Measurements from ENCODE around the gene NOXO1.
A peak's percentile ranks its signal among the peaks of the same experiment; 100 is the strongest.

Gene NOXO1

DNA sequence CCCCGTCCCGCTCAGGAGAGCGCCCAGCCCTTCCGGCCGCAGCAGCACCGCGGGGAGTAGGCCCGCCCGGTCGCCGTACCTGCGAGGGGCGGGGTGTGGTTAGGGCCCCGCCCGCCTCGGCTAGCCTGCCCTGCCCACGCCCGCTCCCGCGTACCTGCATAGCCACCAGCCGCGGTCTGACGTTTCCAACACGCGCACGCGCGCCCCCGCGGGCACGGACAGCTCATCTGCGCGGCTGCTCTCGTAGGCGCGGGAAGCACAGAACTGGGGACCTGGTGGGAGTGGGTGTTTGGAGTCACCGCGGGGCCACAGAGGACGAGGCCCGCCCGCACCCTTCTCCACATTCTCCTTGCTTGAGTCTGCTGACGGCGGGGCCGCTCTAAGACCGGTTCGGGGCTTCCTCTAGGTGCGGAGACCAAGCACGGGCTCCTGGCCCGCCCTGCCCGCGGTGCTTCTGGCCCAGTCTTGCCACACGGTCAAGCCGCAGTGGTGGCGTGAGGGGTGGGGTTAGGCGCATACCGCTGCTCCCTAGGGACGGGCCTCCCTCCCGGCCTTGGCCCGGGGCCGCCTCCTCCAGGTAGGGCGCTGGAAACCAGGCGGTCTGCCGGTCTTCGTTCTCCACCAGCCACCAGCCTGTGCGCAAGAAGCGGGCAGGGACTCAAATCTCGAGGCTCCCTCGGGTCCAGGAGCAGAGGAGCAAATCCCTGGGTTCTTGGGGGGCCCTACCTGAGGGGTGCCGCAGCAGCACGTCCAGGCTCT, 1.8 kb downstream of the NOXO1 start:
- no peak for DNase-seq (ENCODE audit: low read depth in 2 of 2)

DNA sequence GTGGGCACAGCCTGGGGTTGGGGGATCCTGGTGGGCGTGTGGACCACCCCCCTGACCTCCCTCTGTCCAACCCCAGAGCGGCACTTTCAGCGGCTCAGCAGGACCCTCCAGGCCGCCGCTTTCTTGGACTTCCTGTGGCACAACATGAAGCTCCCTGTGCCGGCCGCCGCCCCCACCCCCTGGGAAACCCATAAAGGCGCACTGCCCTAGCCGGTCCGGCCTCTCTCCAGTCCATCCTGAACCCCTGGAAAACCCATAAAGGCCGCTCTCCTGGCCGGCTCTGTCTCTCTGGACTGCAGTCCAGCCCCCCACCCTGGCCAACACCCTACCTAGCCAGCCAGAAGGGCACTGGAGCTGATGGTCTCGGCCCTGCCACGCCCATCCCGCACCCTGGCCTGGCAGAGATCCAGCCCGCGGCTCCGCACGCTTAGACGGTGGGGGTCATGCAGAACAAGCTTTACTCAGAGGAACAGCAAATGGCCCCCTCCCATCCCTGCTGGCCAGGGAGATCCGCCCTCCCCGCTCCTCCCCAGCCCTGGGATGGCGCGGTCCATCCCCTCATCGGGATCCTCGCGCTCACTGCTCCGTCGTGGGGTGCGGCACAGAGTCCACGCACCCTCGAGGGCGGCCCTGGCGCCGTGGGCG, 2.7 kb downstream of the NOXO1 start:
- no peak for DNase-seq (ENCODE audit: low read depth in 2 of 2)

DNA sequence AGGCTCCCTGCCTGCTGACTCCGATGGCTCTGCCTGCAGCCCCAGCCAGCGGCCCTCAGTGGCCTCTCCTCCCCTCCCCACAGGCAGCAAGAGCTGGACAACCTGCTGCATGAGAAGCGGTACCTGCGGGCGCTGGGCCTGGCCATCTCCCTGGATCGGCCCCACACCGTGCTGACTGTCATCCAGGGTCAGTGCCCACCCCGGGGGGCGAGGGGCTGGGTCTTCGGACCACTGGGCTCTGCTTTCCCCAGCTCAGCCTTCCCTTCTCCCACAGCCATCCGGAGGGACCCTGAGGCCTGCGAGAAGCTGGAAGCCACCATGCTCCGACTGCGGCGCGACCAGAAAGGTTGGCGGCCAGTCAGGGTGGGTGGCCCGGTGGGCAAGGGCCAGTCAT, 3.4 kb downstream of the NOXO1 start:
- no peak for DNase-seq (ENCODE audit: low read depth in 2 of 2)

DNA sequence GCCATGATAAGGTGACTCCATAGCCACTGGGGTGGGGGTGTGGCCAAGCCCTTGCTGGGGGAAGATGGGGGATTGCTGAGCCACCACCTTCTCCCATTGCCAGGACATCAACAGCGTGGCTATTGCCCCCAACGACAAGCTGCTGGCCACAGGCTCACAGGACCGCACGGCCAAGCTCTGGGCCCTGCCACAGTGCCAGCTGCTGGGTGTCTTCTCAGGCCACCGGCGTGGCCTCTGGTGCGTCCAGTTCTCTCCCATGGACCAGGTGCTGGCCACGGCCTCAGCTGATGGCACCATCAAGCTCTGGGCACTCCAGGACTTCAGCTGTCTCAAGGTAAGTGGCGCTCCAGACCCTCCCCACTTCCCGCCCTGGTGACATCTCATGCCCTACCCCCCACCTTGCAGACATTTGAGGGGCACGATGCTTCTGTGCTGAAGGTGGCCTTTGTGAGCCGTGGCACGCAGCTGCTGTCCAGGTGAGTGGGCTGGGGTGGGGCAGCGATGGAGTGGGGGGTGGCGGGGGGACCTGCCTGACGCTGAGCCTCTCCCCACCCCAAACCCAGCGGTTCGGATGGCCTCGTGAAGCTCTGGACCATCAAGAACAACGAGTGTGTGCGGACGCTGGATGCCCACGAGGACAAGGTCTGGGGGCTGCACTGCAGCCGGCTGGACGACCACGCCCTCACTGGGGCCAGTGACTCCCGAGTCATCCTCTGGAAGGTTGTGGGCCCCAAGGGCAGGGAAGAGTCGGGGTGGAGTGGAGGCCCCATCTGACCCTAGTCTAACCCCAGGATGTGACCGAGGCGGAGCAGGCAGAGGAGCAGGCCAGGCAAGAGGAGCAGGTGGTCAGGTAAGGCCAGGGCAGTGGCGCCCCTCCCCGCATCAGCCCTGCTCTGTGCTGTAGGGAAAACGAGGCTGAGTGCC, 4.1 kb downstream of the NOXO1 start:
- DNase-seq (ENCODE audit: low read depth in 2 of 2), result no peak

DNA sequence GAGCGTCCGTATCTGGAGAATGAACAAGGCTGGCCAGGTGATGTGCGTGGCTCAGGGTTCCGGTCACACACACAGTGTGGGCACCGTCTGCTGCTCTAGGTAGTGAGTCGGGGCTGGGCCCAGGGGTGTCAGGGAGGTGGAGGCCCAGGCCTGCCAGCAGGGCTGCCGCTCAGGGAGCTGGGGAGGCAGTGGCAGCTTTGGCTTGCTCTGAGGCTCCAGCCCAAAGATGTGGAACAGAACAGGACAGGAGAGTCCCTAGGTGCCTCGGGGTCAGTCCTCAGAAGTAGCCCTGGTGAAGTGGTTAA, 5.1 kb downstream of the NOXO1 start:
- no peak for DNase-seq (ENCODE audit: low read depth in 2 of 2)

DNA sequence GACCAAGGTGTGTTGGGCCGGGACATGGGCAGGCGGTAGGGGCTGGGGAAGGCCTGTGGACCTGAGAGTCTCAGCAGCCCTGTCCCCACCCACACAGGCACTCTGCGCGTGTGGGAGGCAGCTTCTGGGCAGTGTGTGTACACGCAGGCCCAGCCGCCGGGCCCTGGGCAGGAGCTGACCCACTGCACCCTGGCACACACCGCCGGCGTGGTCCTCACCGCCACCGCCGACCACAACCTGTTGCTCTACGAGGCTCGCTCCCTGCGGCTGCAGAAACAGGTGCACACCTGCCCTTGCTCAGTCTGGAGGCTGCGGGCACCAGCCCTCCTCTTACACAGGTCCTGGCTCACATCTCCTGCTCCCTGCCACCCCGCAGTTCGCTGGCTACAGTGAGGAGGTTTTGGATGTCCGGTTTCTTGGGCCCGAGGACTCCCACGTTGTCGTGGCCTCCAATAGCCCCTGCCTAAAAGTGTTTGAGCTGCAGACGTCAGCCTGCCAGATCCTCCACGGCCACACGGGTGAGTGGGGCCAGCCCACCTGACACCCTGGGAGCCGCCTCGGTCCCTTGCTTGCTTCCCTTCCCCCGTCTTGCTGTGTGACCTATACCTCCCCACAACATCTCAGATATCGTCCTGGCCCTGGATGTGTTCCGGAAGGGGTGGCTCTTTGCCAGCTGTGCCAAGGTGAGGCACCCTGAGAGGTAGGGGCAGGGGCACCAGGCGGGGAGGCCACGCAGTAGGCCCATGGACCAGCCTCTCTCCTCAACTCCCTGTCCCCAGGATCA, 5.6 kb downstream of the NOXO1 start:
- DNase-seq (ENCODE audit: low read depth in 2 of 2), result no peak

DNA sequence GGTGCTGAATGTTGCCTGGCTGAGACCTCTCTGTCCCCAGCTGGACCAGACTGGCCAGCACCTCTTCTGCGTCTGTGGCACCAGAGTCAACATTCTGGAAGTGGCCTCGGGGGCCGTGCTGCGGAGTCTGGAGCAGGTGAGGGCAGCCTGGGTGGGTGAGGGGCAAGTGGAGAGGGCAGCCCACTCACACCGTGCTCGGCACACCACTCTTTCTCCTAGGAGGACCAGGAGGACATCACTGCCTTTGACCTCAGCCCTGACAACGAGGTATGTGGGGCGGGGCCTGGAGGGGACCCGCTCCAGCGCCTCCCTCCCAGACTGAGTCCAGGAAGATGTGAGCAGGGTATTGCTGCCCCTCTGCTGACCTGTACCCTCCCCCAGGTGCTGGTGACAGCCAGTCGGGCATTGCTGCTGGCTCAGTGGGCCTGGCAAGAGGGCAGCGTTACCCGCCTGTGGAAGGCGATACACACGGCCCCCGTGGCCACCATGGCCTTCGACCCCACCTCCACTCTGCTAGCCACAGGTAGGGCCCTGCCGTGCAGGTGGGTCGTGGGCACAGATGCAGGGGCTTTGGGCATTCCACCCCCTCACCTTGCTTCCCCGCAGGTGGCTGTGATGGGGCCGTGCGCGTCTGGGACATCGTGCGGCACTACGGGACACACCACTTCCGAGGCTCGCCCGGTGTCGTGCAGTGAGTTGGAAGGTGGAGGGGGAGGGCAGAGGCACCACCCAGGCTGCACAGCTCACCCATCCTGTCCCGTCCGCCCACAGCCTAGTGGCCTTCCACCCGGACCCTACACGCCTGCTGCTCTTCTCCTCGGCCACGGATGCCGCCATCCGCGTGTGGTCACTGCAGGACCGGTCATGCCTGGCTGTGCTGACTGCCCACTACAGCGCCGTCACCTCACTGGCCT, 6.9 kb downstream of the NOXO1 start:
- DNase-seq (ENCODE audit: low read depth in 2 of 2), result no peak

DNA sequence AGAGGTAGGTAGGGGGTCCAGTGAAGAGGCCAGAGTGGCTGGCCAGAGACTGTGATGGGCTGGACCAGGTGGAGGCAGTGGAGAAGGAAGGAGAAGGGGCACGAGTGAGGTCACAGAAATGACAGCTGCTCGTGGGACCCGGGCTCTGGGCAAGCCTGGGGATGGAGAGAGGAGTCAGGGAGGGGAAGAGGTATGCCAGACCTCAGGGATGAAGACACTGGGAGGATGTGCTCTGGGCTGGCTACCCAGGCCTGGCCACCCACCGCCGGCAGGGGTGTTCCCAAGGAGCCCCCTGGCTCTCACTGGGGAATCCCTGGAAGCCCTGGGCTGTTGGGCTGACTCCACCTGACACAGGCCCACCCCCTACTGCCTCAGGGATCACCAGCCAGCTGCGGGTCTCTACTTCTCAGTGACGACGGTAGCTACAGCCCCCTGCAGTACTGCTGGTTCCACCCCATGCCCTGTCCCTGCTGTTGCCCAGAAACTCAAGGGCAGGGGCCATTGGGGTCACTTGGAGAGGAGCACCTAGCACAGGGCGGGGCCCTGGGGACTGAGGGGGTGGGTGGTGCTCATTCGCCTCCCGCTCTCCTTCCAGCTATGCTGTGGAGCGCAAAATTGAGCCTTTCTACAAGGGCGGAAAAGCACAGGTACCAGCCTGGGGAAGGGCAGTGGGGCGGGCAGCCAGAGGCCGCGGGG, 7.7 kb downstream of the NOXO1 start:
- no peak for DNase-seq (ENCODE audit: low read depth in 2 of 2)

DNA sequence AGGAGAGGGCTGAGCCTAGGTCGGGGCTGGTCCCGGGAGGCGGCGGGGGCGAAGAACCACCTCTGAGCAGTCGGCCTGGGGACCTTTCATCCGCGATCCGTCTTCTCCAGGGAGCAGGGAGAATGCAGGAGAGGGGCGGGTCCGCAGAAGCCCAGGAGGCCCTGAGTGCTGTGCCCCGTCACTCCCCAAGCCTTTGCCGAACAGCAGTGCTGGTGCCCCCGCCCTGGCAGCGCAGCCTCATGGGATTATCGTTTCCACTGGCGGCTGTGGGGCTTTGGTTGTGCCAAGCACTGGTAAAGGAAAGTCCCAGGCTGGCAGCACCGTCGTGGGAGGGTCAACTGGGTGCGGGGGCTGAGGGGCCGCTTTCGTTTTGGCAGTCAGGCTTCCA, 8.8 kb downstream of the NOXO1 start:
- no peak for DNase-seq (ENCODE audit: low read depth in 2 of 2)

DNA sequence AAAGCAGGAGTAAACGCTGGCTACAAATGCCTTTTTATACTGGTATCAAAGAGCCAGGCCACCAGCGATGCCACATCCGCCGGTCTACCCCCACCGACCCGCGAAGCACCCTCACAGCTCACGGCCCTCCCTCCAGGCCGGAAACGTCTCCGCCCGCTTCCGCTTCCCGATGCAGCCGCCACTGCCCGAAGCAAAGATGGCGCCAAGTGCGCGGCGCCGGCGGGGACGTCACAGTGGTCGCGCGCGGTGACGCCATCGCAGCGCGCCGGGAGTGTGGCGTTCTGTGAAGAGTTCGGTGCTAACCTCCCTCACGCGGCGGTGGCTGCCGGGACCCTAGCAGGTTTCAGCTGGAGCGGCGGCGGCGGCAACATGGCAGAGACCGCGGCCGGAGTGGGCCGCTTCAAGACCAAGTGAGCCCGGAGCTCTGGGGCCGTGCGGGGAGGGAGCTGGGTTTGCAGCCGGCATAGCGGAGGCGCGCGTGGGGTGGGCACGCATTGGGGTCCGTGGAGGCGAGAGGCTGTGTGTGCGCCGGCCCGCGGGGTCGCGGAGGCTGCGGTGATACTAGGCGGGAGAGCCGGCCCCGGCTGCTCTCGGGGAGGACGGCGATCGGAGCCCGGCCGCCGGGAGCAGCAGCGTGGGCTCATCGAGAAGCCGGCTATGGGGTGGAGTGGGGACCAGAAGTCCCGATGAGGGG, 9.3 kb downstream of the NOXO1 start, which contains the start of gene TBL3:
Gene TBL3, plus strand, starts transcription at position 258 of the 694 bp plus-strand sequence. Its CDS starts 112 bp downstream, at position 370.
- peak; percentile 88 to 93 for DNase-seq (ENCODE audit: low read depth in 2 of 2)

DNA sequence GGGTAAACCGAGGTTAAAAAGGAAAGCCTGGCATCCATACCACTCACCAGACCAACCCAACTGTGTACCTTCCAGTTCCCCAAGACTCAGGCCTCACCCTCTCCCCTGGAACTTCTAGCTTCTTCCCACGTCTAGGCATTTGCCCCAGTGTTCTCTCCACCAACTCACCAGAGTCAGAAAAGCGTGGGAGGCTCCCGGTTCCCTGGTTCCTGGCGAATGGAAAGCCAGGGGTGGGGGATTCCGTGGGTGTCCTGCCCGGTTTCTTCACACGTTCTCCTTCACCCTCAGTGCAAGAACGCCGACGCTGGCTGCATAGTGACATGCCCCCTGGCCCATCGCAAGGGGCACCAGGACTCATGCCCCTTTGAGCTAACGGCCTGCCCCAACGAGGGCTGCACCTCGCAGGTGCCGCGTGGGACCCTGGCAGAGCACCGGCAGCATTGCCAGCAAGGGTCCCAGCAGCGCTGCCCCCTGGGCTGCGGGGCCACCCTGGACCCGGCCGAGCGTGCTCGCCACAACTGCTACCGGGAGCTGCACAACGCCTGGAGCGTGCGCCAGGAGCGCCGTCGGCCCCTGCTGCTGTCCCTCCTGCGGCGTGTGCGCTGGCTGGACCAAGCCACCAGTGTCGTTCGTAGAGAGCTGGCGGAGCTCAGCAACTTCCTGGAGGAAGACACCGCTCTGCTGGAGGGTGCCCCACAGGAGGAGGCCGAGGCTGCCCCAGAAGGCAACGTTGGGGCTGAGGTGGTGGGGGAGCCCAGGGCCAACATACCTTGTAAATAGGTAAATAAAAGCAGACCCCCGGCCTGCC, 12.9 kb downstream of the NOXO1 start:
- DNase-seq (ENCODE audit: low read depth in 2 of 2), result no peak

DNA sequence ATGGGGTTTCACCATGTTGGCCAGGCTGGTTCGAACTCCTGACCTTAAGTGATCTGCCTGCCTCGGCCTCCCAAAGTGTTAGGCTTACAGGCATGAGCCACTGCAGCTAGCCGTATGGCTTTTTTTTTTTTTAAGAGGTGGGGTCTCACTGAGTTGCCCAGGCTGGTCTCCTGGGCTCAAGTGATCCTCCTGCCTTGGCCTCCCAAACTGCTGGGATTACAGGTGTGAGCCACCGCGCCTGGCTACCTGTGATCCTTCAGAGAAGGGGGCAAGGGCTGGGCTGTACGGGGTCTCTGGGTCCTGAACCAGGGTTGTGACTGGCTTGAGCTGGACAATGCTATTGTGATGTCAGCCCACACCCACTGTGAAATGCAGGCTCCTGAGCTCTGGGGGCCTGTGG, 14.8 kb downstream of the NOXO1 start, which contains the start of gene RNF151:
Gene RNF151, plus strand, starts transcription at position 397 of the 400 bp plus-strand sequence. CDS start 26 bp downstream, outside the sequence.
- DNase-seq (ENCODE audit: low read depth in 2 of 2), result no peak

DNA sequence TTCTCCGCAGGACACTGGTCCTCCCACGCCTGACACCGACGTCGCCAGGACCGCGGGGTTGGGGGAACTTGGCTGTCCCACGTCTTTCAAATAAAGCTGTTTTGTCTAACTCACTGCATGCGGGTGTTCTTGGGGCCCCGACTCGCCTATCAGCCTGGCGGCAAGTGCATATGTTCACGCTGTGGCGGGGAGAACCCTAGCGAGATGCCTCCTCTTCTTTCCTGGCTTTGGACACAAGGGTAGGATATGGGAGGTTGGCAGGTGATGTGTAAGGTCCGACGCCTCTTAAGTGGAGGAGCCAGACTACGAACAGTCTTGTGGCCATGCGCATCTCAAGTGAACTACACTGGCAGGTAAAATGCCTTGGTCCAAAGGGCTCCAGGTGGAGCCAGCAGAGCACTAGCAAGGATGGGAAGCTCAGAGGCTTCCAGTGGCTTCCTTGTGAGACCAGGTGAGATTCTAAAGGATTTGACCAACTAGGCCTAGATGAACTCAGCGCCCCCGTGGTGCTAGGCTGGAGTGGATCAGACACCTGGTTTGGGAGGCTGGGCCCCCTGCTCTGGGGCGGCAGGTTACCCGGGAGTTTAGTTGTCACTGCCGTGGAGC, 15.8 kb downstream of the NOXO1 start:
- DNase-seq (ENCODE audit: low read depth in 2 of 2), result no peak

DNA sequence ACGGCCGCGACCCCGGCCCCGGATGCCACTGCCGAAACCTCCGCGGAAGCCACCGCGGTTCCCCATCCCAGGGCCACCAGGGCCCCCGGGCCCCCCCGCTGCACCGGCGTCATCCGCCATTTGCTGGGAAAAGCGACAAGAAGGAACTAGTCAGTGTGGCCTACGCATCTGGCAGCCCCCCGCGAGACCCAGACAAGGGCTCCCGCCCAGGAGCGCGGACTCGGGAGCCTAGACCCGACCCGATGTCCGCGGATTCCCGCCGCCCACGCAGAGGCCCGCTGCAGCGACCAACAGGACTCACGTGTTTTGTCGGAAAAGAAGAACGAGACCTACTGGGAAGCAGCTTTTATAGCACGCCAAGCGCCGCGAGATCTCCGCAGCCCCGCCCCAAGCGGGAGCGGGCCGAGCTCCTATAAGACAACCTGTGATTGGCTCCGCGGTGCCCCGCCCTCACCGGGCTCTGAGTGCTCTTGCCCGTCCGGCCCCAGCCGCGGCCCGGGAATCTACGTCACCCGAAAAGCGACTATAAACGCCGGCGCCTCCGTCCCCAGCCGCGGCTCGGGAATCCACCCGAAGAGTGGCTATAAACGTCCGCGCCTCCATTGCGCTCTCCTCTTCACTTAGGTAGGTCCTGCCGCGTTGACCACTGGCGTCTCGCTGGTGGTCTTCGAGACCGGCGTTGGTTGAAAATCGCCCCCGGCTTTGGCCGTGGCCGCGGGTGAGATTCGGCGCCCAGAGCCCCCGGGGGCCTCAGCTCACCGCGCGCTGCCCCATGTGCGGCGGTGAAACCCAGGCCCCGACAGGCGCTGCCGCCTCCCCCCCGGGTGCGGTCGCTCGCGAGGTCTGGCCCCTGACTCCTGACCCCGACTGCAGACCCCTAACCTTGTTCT, 16.5 kb downstream of the NOXO1 start, which contains the start of gene RPS2:
Gene RPS2, minus strand, starts transcription at position 321 of the 890 bp plus-strand sequence. Its CDS starts 201 bp downstream, at position 120.
- DNase-seq (ENCODE audit: low read depth in 2 of 2), result peak; percentile 92 to 99

DNA sequence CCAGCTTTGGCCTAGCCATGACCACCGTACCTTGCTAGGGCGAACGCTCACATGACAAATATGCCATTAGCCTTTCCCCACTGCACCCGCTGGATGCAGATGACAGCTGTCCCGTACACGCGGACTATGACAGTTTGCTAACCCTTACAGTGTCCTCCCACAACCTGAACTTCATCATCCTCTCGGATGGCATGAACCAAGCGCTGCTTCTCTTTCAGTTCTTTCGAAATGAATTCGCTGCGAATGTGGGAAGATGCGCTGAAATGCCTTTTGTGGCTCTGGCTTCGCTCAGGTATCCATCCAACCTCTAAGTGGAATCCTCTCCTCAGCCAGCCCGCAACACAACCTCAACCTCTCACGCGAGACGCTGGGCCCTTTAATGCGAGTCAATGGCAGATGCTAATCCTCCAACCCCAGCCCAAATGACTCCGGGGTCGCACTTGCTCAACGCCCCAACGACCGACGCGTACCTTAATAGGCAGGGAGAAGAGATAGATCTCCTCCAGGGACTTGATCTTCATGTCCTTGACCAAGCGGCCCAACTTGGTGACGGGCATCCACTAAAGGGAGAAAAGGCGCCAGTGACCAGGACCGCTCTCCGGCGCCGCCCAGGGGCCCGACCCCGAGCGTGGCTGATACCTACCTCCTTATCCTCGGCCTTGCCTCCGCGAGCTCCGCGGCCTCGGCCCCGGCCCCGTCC, 17.3 kb downstream of the NOXO1 start:
- no peak for DNase-seq (ENCODE audit: low read depth in 2 of 2)
